ENCODE results near the gene KRT83. TPM values are rescaled to one million over a fixed set of nuclear protein-coding genes. Genes with fewer than 3 reads are reported as not detected.

Gene KRT83
- total RNA-seq, 1 experiment from 2014 or later = not detected

- intact Hi-C loops (cut with micrococcal nuclease; ENCODE audit: unreplicated experiment) = loop anchor here (1.0 to 5.0 kb wide), 9 partner anchors 45 to 553 kb away; no protein-coding TSS in a partner anchor
- H3K4me2 ChIP-seq = peak overlapping the region; percentile 56
- no peaks in the 10 kb centered on the region for H3K9me3 ChIP-seq (ENCODE audit: insufficient read depth, low read depth)
- peaks cover 12% of the 10 kb centered on the region for H3K4me1 ChIP-seq (replicated peaks; ENCODE audit: insufficient read depth)
- H3F3A ChIP-seq (ENCODE audit: insufficient read depth, low read depth) = no peaks in the 10 kb centered on the region
- no peaks in the 10 kb centered on the region for H3K79me2 ChIP-seq (ENCODE audit: low read depth)
- no TSS peak for BruUV-seq (replicated peaks)
- no peaks in the 10 kb centered on the region for H3K36me3 ChIP-seq (ENCODE audit: low read depth)
- no peaks in the 10 kb centered on the region for H3K9me2 ChIP-seq (ENCODE audit: insufficient read depth)
- no peak overlapping the region for H2AFZ ChIP-seq
- TF ChIP-seq CTCF (conservative IDR thresholded peaks at IDR 0.05) (peak; percentile 85), EZH2 (IDR thresholded peaks at IDR 0.05; ENCODE audit: low read depth) (no peak)
- H3K27ac ChIP-seq = no peak overlapping the region
- ChIA-PET POLR2A (ENCODE audit: unreplicated experiment) (interaction anchor here (0.5 to 1.7 kb wide), 8 partner anchors 35 to 578 kb away, joined by 3 to 8 read pairs (median 4); partner anchors contain the start of gene KRT8), CTCF (interaction anchor here (0.6 to 1.5 kb wide), 15 partner anchors 19 to 552 kb away, joined by 3 to 7 read pairs (median 3); no protein-coding TSS in a partner anchor)
- no peaks in the 10 kb centered on the region for H3K27me3 ChIP-seq (ENCODE audit: insufficient read depth, low read depth)
- peak; percentile 86 to 94 for DNase-seq
- H3K4me3 ChIP-seq = no peak overlapping the region
- H4K20me1 ChIP-seq (ENCODE audit: insufficient read depth) = no peaks in the 10 kb centered on the region
These were observed 6.0 kb upstream of the KRT83 start for GRCh38 chr12:52327052-52327829.

GRCh38 chr12:52324153-52324444 is 2.9 kb upstream of the KRT83 start:
- H4K20me1 ChIP-seq (ENCODE audit: insufficient read depth) = no peaks in the 10 kb centered on the region
- H3K9me3 ChIP-seq (ENCODE audit: insufficient read depth, low read depth) = no peaks in the 10 kb centered on the region
- BruUV-seq (replicated peaks) = no TSS peak
- H3F3A ChIP-seq (ENCODE audit: insufficient read depth, low read depth) = no peaks in the 10 kb centered on the region
- H3K27me3 ChIP-seq (ENCODE audit: insufficient read depth, low read depth) = no peaks in the 10 kb centered on the region
- DNase-seq = no peak
- POLR2A ChIA-PET (ENCODE audit: unreplicated experiment) = no interaction called here
- H3K79me2 ChIP-seq (ENCODE audit: low read depth) = no peaks in the 10 kb centered on the region
- TF ChIP-seq CTCF (conservative IDR thresholded peaks at IDR 0.05) = no peak
- no peak for TF ChIP-seq EZH2 (IDR thresholded peaks at IDR 0.05; ENCODE audit: low read depth)
- no peak overlapping the region for H3K4me3 ChIP-seq
- intact Hi-C loops (cut with micrococcal nuclease; ENCODE audit: unreplicated experiment) = no loop called here
- no peak overlapping the region for H3K27ac ChIP-seq
- peaks cover 12% of the 10 kb centered on the region for H3K4me1 ChIP-seq (replicated peaks; ENCODE audit: insufficient read depth)
- H2AFZ ChIP-seq = no peak overlapping the region
- no peaks in the 10 kb centered on the region for H3K9me2 ChIP-seq (ENCODE audit: insufficient read depth)
- no peak overlapping the region for H3K4me2 ChIP-seq
- no peaks in the 10 kb centered on the region for H3K36me3 ChIP-seq (ENCODE audit: low read depth)
- CTCF ChIA-PET = interaction anchor here (0.6 kb wide), 1 partner anchor 550 kb away, joined by 3 read pairs; no protein-coding TSS in a partner anchor

DNA sequence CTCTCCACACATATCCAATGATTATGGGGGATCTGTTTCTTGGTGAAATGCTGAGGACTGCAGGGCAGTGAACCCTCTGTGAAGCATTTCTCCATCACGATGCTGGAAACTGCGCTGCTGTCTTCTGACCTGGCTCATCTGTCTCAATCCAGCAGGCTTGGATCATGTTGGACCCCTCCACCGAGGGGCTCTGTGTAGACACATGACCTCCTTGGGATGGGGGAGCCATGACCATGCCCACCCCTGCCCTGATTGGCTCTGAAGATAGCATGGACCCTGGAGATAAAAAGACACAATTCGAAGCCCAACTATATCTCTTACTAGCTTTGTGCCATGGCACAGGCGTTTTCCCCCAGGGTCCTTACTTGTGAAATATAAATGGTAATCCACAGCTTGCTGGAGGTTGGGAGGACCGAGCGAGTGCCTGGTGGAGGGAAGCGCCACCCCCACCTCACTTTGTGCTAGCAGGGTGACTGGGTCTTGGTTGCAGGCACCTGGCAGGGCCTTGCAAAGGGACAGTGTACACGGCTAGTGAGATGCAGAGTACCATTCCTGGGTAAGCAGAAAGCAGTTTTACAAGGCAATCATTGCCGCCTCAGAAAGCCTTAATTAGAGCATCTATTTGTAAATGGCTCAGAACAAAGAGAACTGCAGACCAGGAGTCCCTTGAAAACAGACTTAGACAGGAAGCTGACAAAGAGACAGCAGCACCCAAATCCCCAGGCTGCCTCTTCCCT is 2.4 kb upstream of the KRT83 start:
- no peaks in the 10 kb centered on the region for H3K27me3 ChIP-seq (ENCODE audit: insufficient read depth, low read depth)
- H3K4me2 ChIP-seq = no peak overlapping the region
- no peak overlapping the region for H3K27ac ChIP-seq
- no peak for TF ChIP-seq EZH2 (IDR thresholded peaks at IDR 0.05; ENCODE audit: low read depth)
- no peak for TF ChIP-seq CTCF (conservative IDR thresholded peaks at IDR 0.05)
- ChIA-PET POLR2A (ENCODE audit: unreplicated experiment) (no interaction called here), CTCF (interaction anchor here (0.6 to 0.8 kb wide), 2 partner anchors 44 to 550 kb away, joined by 3 read pairs; no protein-coding TSS in a partner anchor)
- intact Hi-C loops (cut with micrococcal nuclease; ENCODE audit: unreplicated experiment) = no loop called here
- H3K9me3 ChIP-seq (ENCODE audit: insufficient read depth, low read depth) = no peaks in the 10 kb centered on the region
- H3K4me1 ChIP-seq (replicated peaks; ENCODE audit: insufficient read depth) = peaks cover 12% of the 10 kb centered on the region
- DNase-seq = no peak
- H2AFZ ChIP-seq = no peak overlapping the region
- no peak overlapping the region for H3K4me3 ChIP-seq
- H3K36me3 ChIP-seq (ENCODE audit: low read depth) = no peaks in the 10 kb centered on the region
- no peaks in the 10 kb centered on the region for H3F3A ChIP-seq (ENCODE audit: insufficient read depth, low read depth)
- H4K20me1 ChIP-seq (ENCODE audit: insufficient read depth) = no peaks in the 10 kb centered on the region
- no peaks in the 10 kb centered on the region for H3K9me2 ChIP-seq (ENCODE audit: insufficient read depth)
- no peaks in the 10 kb centered on the region for H3K79me2 ChIP-seq (ENCODE audit: low read depth)
- no TSS peak for BruUV-seq (replicated peaks)

Measured in PC-9 (cell line).